ENCODE data around the gene STRC. TPM values are rescaled to one million over a fixed set of nuclear protein-coding genes. Genes with fewer than 3 reads are reported as not detected.

Gene STRC
- 5.1 TPM for total RNA-seq

GRCh38 chr15:43618700-43619099, at the start of gene STRC:
STRC (minus strand) TSS chr15:43618800; CDS start chr15:43618722, 78 bp downstream.

GRCh38 chr15:43648649-43649429, 30.2 kb upstream of the STRC start, which contains the start of gene CATSPER2:
CATSPER2 (minus strand) TSS chr15:43648844; CDS start chr15:43648061, 783 bp downstream.

GRCh38 chr15:43593328-43594190, 25.0 kb downstream of the STRC start, which contains the start of gene CKMT1B:
CKMT1B (plus strand) TSS chr15:43594027; CDS start chr15:43594219, 192 bp downstream.

GRCh38 chr15:43589778-43590466, 28.7 kb downstream of the STRC start, which contains the start of gene PPIP5K1:
PPIP5K1 (minus strand) TSS chr15:43590208; CDS start chr15:43584504, 5,704 bp downstream.

Other genes with a start within 250 kb of the STRC start
- 59.3 TPM for gene ZSCAN29, start 247.8 kb downstream of the STRC start, total RNA-seq
- 36.7 TPM for gene TUBGCP4, start 247.7 kb downstream of the STRC start, total RNA-seq
- 127 TPM for gene TP53BP1, start 125.6 kb downstream of the STRC start, total RNA-seq
- 26.2 TPM for gene MAP1A, start 101.2 kb downstream of the STRC start, total RNA-seq
- gene PPIP5K1, start 28.6 kb downstream of the STRC start, total RNA-seq, result 46.3 TPM
- 6.7 TPM for gene CKMT1B, start 24.8 kb downstream of the STRC start, total RNA-seq
- 5.7 TPM for gene CATSPER2, start 30.0 kb upstream of the STRC start, total RNA-seq
- 2.6 TPM for gene CKMT1A, start 75.1 kb upstream of the STRC start, total RNA-seq
- 131 TPM for gene PDIA3, start 127.6 kb upstream of the STRC start, total RNA-seq
- 5.0 TPM for gene ELL3, start 158.2 kb upstream of the STRC start, total RNA-seq
- gene SERF2, start 173.5 kb upstream of the STRC start, total RNA-seq, result 341 TPM
- 3.8 TPM for gene SERINC4, start 181.4 kb upstream of the STRC start, total RNA-seq
- gene HYPK, start 181.8 kb upstream of the STRC start, total RNA-seq, result 7.5 TPM
- gene MFAP1, start 205.9 kb upstream of the STRC start, total RNA-seq, result 37.1 TPM
- gene WDR76, start 208.2 kb upstream of the STRC start, total RNA-seq, result 14.3 TPM